ENCODE results near the gene DLEU7.

The DLEU7 gene

GRCh38 chr13:50843257-50844083 lies at the start of gene DLEU7:
DLEU7 (minus strand) TSS chr13:50843692; CDS start chr13:50843646, 46 bp downstream.
- H3K27me3 ChIP-seq (ENCODE audit: control insufficient read depth, insufficient read depth, low read length): no peaks in the 10 kb centered on the region
- H3K27ac ChIP-seq: no peak within 1 kb of the TSS
- no peak within 1 kb of the TSS for H2AFZ ChIP-seq
- no peak for TF ChIP-seq CTCF (IDR thresholded peaks at IDR 0.05)
- no peak within 1 kb of the TSS for H3K4me3 ChIP-seq (ENCODE audit: low read depth, low read length)
- H3K36me3 ChIP-seq (ENCODE audit: control insufficient read depth, insufficient read depth, low read length): no peaks in the 10 kb centered on the region
- peak within 1 kb of the TSS; percentile 37 for H3K4me2 ChIP-seq (ENCODE audit: low read length)
- H3K9me3 ChIP-seq (ENCODE audit: control insufficient read depth, low read length): no peaks in the 10 kb centered on the region
- H3K4me1 ChIP-seq: no peaks in the 10 kb centered on the region
- H3K9ac ChIP-seq: no peak within 1 kb of the TSS
- no peaks in the 10 kb centered on the region for H3K79me2 ChIP-seq

GRCh38 chr13:50892210-50892944 lies 48.9 kb upstream of the DLEU7 start:
- no peak overlapping the region for H3K27ac ChIP-seq
- no peak overlapping the region for H3K4me2 ChIP-seq (ENCODE audit: low read length)

GRCh38 chr13:50891206-50891605 lies 47.7 kb upstream of the DLEU7 start:
- TF ChIP-seq CTCF (IDR thresholded peaks at IDR 0.05): no peak
- Histone ChIP-seq H3K36me3 (ENCODE audit: control insufficient read depth, insufficient read depth, low read length) (no peaks in the 10 kb centered on the region), H3K27ac (no peak overlapping the region), H3K79me2 (no peaks in the 10 kb centered on the region), H3K4me1 (no peaks in the 10 kb centered on the region), H3K27me3 (ENCODE audit: control insufficient read depth, insufficient read depth, low read length) (no peaks in the 10 kb centered on the region), H2AFZ (no peak overlapping the region), H3K9me3 (ENCODE audit: control insufficient read depth, low read length) (no peaks in the 10 kb centered on the region), H3K4me3 (ENCODE audit: low read depth, low read length) (no peak overlapping the region), H3K4me2 (ENCODE audit: low read length) (no peak overlapping the region), H3K9ac (no peak overlapping the region)

More at GRCh38 chr13:50892210-50892944, 48.9 kb upstream of the DLEU7 start:
- H3K4me1 ChIP-seq: no peaks in the 10 kb centered on the region
- H3K9ac ChIP-seq: no peak overlapping the region
- H3K79me2 ChIP-seq: no peaks in the 10 kb centered on the region
- no peak overlapping the region for H3K4me3 ChIP-seq (ENCODE audit: low read depth, low read length)
- H2AFZ ChIP-seq: no peak overlapping the region
- no peak for TF ChIP-seq CTCF (IDR thresholded peaks at IDR 0.05)
- H3K27me3 ChIP-seq (ENCODE audit: control insufficient read depth, insufficient read depth, low read length): no peaks in the 10 kb centered on the region
- H3K36me3 ChIP-seq (ENCODE audit: control insufficient read depth, insufficient read depth, low read length): no peaks in the 10 kb centered on the region
- no peaks in the 10 kb centered on the region for H3K9me3 ChIP-seq (ENCODE audit: control insufficient read depth, low read length)

GRCh38 chr13:50889317-50889716 lies 45.8 kb upstream of the DLEU7 start:
- Histone ChIP-seq H3K4me3 (ENCODE audit: low read depth, low read length) (no peak overlapping the region), H3K9me3 (ENCODE audit: control insufficient read depth, low read length) (no peaks in the 10 kb centered on the region), H3K36me3 (ENCODE audit: control insufficient read depth, insufficient read depth, low read length) (no peaks in the 10 kb centered on the region), H2AFZ (no peak overlapping the region), H3K9ac (no peak overlapping the region), H3K4me1 (no peaks in the 10 kb centered on the region), H3K79me2 (no peaks in the 10 kb centered on the region), H3K27ac (no peak overlapping the region), H3K27me3 (ENCODE audit: control insufficient read depth, insufficient read depth, low read length) (no peaks in the 10 kb centered on the region), H3K4me2 (ENCODE audit: low read length) (no peak overlapping the region)
- no peak for TF ChIP-seq CTCF (IDR thresholded peaks at IDR 0.05)

Measured in parathyroid adenoma (tissue), 2 donors.